Measurements from ENCODE around the gene TMEM212. TPM values are rescaled to one million over a fixed set of nuclear protein-coding genes. Genes with fewer than 3 reads are reported as not detected.

Gene TMEM212
- not detected for total RNA-seq

GRCh38 chr3:171842864-171843518, at the start of gene TMEM212:
TSS of gene TMEM212 (plus strand) at chr3:171843349. CDS start at chr3:171843384, 35 bp downstream.
- ATAC-seq = no peak

GRCh38 chr3:171796625-171797264, 46.4 kb upstream of the TMEM212 start:
- ATAC-seq = no peak

- ATAC-seq = peak; percentile 92
Observed at GRCh38 chr3:171797265-171797679, 45.9 kb upstream of the TMEM212 start.

- no peak for ATAC-seq
Observed at GRCh38 chr3:171797873-171798272, 45.3 kb upstream of the TMEM212 start.

GRCh38 chr3:171799501-171799900, 43.6 kb upstream of the TMEM212 start:
- no peak for ATAC-seq

- no peak for ATAC-seq
Observed at GRCh38 chr3:171801738-171802589, 41.2 kb upstream of the TMEM212 start.

- ATAC-seq = peak; percentile 26
Observed at GRCh38 chr3:171802590-171802956, 40.6 kb upstream of the TMEM212 start.

- ATAC-seq = no peak
Observed at GRCh38 chr3:171803044-171803443, 40.1 kb upstream of the TMEM212 start.

GRCh38 chr3:171804618-171805389, 38.3 kb upstream of the TMEM212 start:
- no peak for ATAC-seq

- no peak for ATAC-seq
Observed at GRCh38 chr3:171805687-171806086, 37.5 kb upstream of the TMEM212 start.

GRCh38 chr3:171806200-171807128, 36.7 kb upstream of the TMEM212 start:
- ATAC-seq = peak; percentile 59

GRCh38 chr3:171807129-171807675, 35.9 kb upstream of the TMEM212 start:
- ATAC-seq = no peak

GRCh38 chr3:171807806-171808205, 35.3 kb upstream of the TMEM212 start:
- ATAC-seq = no peak

- ATAC-seq = peak; percentile 67
Observed at GRCh38 chr3:171809611-171809860, 33.6 kb upstream of the TMEM212 start.

- ATAC-seq = peak; percentile 78
Observed at GRCh38 chr3:171809861-171810628, 33.1 kb upstream of the TMEM212 start, which contains the start of gene PLD1. TSS of gene PLD1 (minus strand) at chr3:171810483. CDS start at chr3:171738051, 72,432 bp downstream.

GRCh38 chr3:171810629-171811294, 32.4 kb upstream of the TMEM212 start:
- no peak for ATAC-seq

- peak; percentile 83 for ATAC-seq
Observed at GRCh38 chr3:171811295-171811912, 31.7 kb upstream of the TMEM212 start.

- no peak for ATAC-seq
Observed at GRCh38 chr3:171811913-171812335, 31.2 kb upstream of the TMEM212 start.

- ATAC-seq = no peak
Observed at GRCh38 chr3:171812811-171813210, 30.3 kb upstream of the TMEM212 start.

All from esophagus mucosa (tissue), 1 donor.